IMR-90 (cell line): ENCODE results near the gene GINS3. TPM values are rescaled to one million over a fixed set of nuclear protein-coding genes. Genes with fewer than 3 reads are reported as not detected.

Experiments used
- ATAC-seq: fragments of 200-7000 bp; cut with Tn5 transposase; 2 replicates; pipeline ENCODE4 v1.9.1; 2020; ENCODE audit warnings: low read depth, mild to moderate bottlenecking, moderate library complexity
- BruUV-seq: library from RNA; stranded (reverse); fragments of 400-500 nt; replicated peaks from 2 replicates; lab custom pipeline; 2021; lab: Mats Ljungman, UMichigan
- CTCF ChIA-PET: fragments of 300-600 bp; formaldehyde crosslinking; extraction: SDS; loops from one replicate; lab custom pipeline; 2021; ENCODE audit warnings: antibody characterized with exemption; lab: Yijun Ruan, JAX
- POLR2A ChIA-PET: fragments of 300-600 bp; sonication (Branson Sonifier 250); formaldehyde crosslinking; loops from one replicate; lab custom pipeline; 2022; ENCODE audit warnings: antibody characterized with exemption; ENCODE audit not compliant: unreplicated experiment; lab: Charles Lee
- DNase-seq: peaks from one replicate; pipeline ENCODE4 v3.0.0; 2013
- H2AFZ ChIP-seq: replicated peaks from 2 replicates; pipeline ENCODE3; 2013; ENCODE audit warnings: low read length, mild to moderate bottlenecking; ENCODE audit not compliant: poor library complexity
- H2AK5ac ChIP-seq: 2 replicates; pipeline ENCODE4 v1.6.1; 2013; ENCODE audit warnings: low read depth, low read length, inconsistent platforms
- H2AK9ac ChIP-seq: replicated peaks from 2 replicates; pipeline ENCODE3; 2013; ENCODE audit warnings: mild to moderate bottlenecking, low read depth, low read length, moderate library complexity; ENCODE audit not compliant: poor library complexity
- H2BK120ac ChIP-seq: 2 replicates; pipeline ENCODE4 v1.6.1; 2013; ENCODE audit warnings: low read depth, low read length, inconsistent platforms
- H2BK15ac ChIP-seq: 3 replicates; pipeline ENCODE4 v1.6.1; 2013; ENCODE audit warnings: low read depth, low read length, inconsistent platforms
- H2BK20ac ChIP-seq: 2 replicates; pipeline ENCODE4 v1.6.1; 2013; ENCODE audit warnings: low read depth, mild to moderate bottlenecking, inconsistent platforms, low read length, moderate library complexity
- H2BK5ac ChIP-seq: 2 replicates; pipeline ENCODE4 v1.6.1; 2013; ENCODE audit warnings: mild to moderate bottlenecking, low read depth, low read length, inconsistent platforms; ENCODE audit not compliant: poor library complexity, severe bottlenecking
- H3K14ac ChIP-seq: replicated peaks from 2 replicates; pipeline ENCODE4 v1.6.1; 2013; ENCODE audit warnings: low read depth, low read length, inconsistent platforms
- H3K18ac ChIP-seq: 2 replicates; pipeline ENCODE4 v1.6.1; 2013; ENCODE audit warnings: low read depth, low read length, control low read depth
- H3K23ac ChIP-seq: 2 replicates; pipeline ENCODE4 v1.6.1; 2013; ENCODE audit warnings: low read depth, low read length, inconsistent platforms
- H3K27ac ChIP-seq: 2 replicates; pipeline ENCODE4 v1.5.1; 2013; ENCODE audit warnings: mild to moderate bottlenecking, control low read depth, low read length; ENCODE audit not compliant: insufficient read depth
- H3K27me3 ChIP-seq: 2 replicates; pipeline ENCODE4 v1.6.1; 2013; ENCODE audit warnings: low read length; ENCODE audit not compliant: control insufficient read depth, insufficient read depth
- H3K36me3 ChIP-seq: 2 replicates; pipeline ENCODE4 v1.6.1; 2013; ENCODE audit warnings: low read length, mixed read lengths; ENCODE audit not compliant: control insufficient read depth, insufficient read depth
- H3K4ac ChIP-seq: 2 replicates; pipeline ENCODE4 v1.6.1; 2013; ENCODE audit warnings: low read depth, low read length, inconsistent platforms
- H3K4me1 ChIP-seq: 2 replicates; pipeline ENCODE4 v1.6.1; 2013; ENCODE audit warnings: low read length, mixed read lengths; ENCODE audit not compliant: control insufficient read depth, insufficient read depth
- H3K4me2 ChIP-seq: 2 replicates; pipeline ENCODE4 v1.6.1; 2013; ENCODE audit warnings: low read depth, mild to moderate bottlenecking, control low read depth, low read length, moderate library complexity
- H3K4me3 ChIP-seq: 2 replicates; pipeline ENCODE4 v1.5.1; 2013; ENCODE audit warnings: low read depth, mild to moderate bottlenecking, control low read depth, low read length, moderate library complexity; ENCODE audit not compliant: insufficient read depth
- H3K56ac ChIP-seq: 2 replicates; pipeline ENCODE4 v1.6.1; 2013; ENCODE audit warnings: low read length, inconsistent platforms; ENCODE audit not compliant: insufficient read depth; ENCODE audit errors: extremely low read depth
- H3K79me1 ChIP-seq, 2 experiments: 2 replicates each; pipeline ENCODE4 v1.6.1; 2013; ENCODE audit warnings: low read length in 2 of 2, inconsistent platforms in 1 of 2, low read depth in 1 of 2
- H3K9ac ChIP-seq: 2 replicates; pipeline ENCODE4 v1.6.1; 2013; ENCODE audit warnings: low read depth, low read length, control low read depth
- H3K9me1 ChIP-seq: 2 replicates; pipeline ENCODE4 v1.6.1; 2013; ENCODE audit warnings: low read length, inconsistent platforms; ENCODE audit not compliant: insufficient read depth
- H3K9me3 ChIP-seq: 2 replicates; pipeline ENCODE4 v1.6.1; 2013; ENCODE audit warnings: low read length; ENCODE audit not compliant: control insufficient read depth, insufficient read depth
- H4K20me1 ChIP-seq: 2 replicates; pipeline ENCODE4 v1.6.1; 2013; ENCODE audit warnings: low read length, inconsistent platforms; ENCODE audit not compliant: insufficient read depth
- H4K5ac ChIP-seq: 2 replicates; pipeline ENCODE4 v1.6.1; 2013; ENCODE audit warnings: mild to moderate bottlenecking, low read depth, low read length, control low read depth
- H4K8ac ChIP-seq, 2 experiments: 2 replicates each; pipeline ENCODE4 v1.6.1; 2013; ENCODE audit warnings: low read depth in 2 of 2, low read length in 2 of 2, control low read depth in 1 of 2, inconsistent platforms in 1 of 2
- H4K91ac ChIP-seq: 2 replicates; pipeline ENCODE4 v1.6.1; 2013; ENCODE audit warnings: low read depth, low read length, inconsistent platforms; ENCODE audit not compliant: insufficient read depth
- CEBPB ChIP-seq: IDR thresholded peaks from 2 replicates; pipeline ENCODE4 v1.6.1; 2012; ENCODE audit warnings: low read depth, low read length, improper control_type of control experiment
- CHD1 ChIP-seq: IDR thresholded peaks from 2 replicates; pipeline ENCODE4 v1.6.1; 2012; ENCODE audit warnings: low read depth, low read length, improper control_type of control experiment
- FOS ChIP-seq: fragments of 150-350 bp; IDR thresholded peaks from 2 replicates; pipeline ENCODE4 v1.6.1; 2016; ENCODE audit warnings: low read depth, low read length
- MAFK ChIP-seq: IDR thresholded peaks from 2 replicates; pipeline ENCODE4 v1.6.1; 2012; ENCODE audit warnings: low read depth, low read length, improper control_type of control experiment
- MAZ ChIP-seq: IDR thresholded peaks from 2 replicates; pipeline ENCODE4 v1.6.1; 2012; ENCODE audit warnings: low read depth, mild to moderate bottlenecking, low read length, improper control_type of control experiment, moderate library complexity, borderline replicate concordance
- MXI1 ChIP-seq: IDR thresholded peaks from 2 replicates; pipeline ENCODE4 v1.6.1; 2012; ENCODE audit warnings: low read depth, mild to moderate bottlenecking, low read length, moderate library complexity, borderline replicate concordance
- NFE2L2 ChIP-seq: fragments of 150-350 bp; IDR thresholded peaks from 2 replicates; pipeline ENCODE4 v1.6.1; 2016; ENCODE audit warnings: low read depth, mild to moderate bottlenecking, low read length
- WGBS, 2 experiments: methylation state at CpG; one replicate each; pipeline versions ENCODE4 v1.1.5 to v1.1.7; 2013; ENCODE audit warnings: missing lambda C conversion rate in 2 of 2; ENCODE audit not compliant: insufficient read length in 1 of 2; ENCODE audit errors: extremely low coverage in 2 of 2; 5-methylcytosine and 5-hydroxymethylcytosine counted together
- dilution Hi-C: fragments of 300-500 bp; cut with HindIII; formaldehyde crosslinking; loops from one replicate; pipeline ENCODE4 v1.14.3; 2018; ENCODE audit warnings: low sequenced_read_pairs; ENCODE audit not compliant: unreplicated experiment
- in situ Hi-C: fragments of 300-500 bp; cut with MboI; formaldehyde crosslinking; loops from 3 replicates; pipeline ENCODE4 v1.14.3; 2019; ENCODE audit warnings: low sequenced_read_pairs, inconsistent platforms, mixed read lengths
- intact Hi-C: fragments of 100-400 bp; cut with micrococcal nuclease; formaldehyde crosslinking; loops from 2 replicates; pipeline ENCODE4 v1.10.0; 2022
- polyA plus RNA-seq, 3 experiments: library from polyadenylated mRNA; depleted of rRNA; stranded (reverse); fragments of >200 nt; gene quantifications; 2 replicates each; pipeline ENCODE4 v1.2.3, GENCODE V29; 2012; ENCODE audit warnings: low replicate concordance in 1 of 3
- total RNA-seq: library from RNA; depleted of rRNA; stranded (reverse); fragments of >200 nt; gene quantifications from 2 replicates; pipeline ENCODE4 v1.2.3, GENCODE V29; 2012
- TF ChIP-seq, protein P1 (sequence below): fragments of 150-350 bp; IDR thresholded peaks from 2 replicates; pipeline ENCODE4 v1.6.1; 2017; ENCODE audit warnings: mild to moderate bottlenecking, antibody characterized with exemption, low read length, low read depth
- TF ChIP-seq, protein P2 (sequence below): fragments of 150-350 bp; IDR thresholded peaks from 2 replicates; pipeline ENCODE4 v1.6.1; 2016; ENCODE audit warnings: low read depth, mild to moderate bottlenecking, low read length, moderate library complexity, borderline replicate concordance

The GINS3 gene
- total and polyA plus RNA-seq, 2 of the 4 experiments (the other 2 are of a cell fraction): 5.2 to 5.4 TPM

DNA sequence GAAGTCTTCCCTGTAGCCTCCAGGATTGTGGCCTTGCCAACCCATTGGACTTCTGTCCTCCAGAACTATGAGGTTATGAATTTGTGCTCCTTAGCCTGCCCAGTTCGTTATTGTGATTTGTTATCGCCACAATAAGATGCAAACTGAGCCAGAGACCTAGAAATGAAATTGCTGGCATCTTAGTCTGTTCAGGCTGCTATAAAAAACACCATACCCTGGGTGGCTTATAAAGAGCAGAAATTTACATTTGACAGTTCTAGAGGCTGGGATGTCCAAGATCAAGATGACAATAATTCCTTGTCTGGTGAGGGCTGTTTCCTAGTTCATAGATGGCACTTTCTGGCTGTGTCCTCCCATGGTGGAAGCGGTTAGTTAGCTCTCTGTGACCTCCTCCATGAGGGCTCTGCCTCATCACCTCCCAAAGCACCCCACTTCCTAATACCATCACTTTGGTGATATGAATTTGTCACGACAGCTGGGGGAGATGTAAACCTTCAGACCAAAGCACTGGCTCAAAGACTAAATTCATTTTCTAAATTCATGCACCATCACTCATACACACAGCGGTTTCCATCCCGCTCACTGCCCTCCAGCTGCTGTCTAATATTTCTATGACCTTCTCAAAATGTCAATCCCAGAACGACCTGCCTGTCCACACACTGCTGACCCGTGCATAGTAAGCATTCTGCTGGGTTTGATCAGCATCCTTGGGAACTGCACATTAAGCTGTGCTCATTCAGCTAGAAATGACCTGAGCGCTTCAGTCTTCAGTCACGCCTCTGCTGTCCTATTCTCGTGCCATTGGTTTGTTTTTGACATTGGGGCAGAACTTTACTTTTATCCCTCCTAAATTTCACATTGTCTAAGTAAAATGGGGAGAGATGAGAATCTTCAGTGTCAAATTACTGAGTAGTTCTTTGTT is 36.6 kb downstream of the GINS3 start:
- Histone ChIP-seq H4K8ac (no peak overlapping the region), H3K9me3 (no peaks in the 10 kb centered on the region), H2AFZ (no peak overlapping the region), H3K79me1 (no peaks in the 10 kb centered on the region), H4K91ac (no peak overlapping the region), H2BK5ac (no peak overlapping the region), H3K27ac (no peak overlapping the region), H3K23ac (no peak overlapping the region), H3K27me3 (peaks cover 20% of the 10 kb centered on the region; the same call in 1 of the 2 replicates), H4K20me1 (no peaks in the 10 kb centered on the region), H3K14ac (no peak overlapping the region), H2AK5ac (no peak overlapping the region), H3K9ac (no peak overlapping the region), H2AK9ac (no peak overlapping the region), H3K36me3 (no peaks in the 10 kb centered on the region), H3K4ac (no peak overlapping the region), H3K18ac (no peak overlapping the region), H2BK120ac (no peak overlapping the region), H3K4me1 (no peaks in the 10 kb centered on the region), H2BK20ac (no peak overlapping the region), H3K56ac (no peak overlapping the region), H3K9me1 (no peaks in the 10 kb centered on the region), H3K4me3 (no peak overlapping the region), H3K4me2 (no peak overlapping the region), H2BK15ac (no peak overlapping the region), H4K5ac (no peak overlapping the region)
- no peak for ATAC-seq
- no peak for DNase-seq
- intact Hi-C loops: no loop called here
- WGBS, 2 experiments: 50% methylated on average over 5 of the region's 11 CpGs; no CpG with 5 or more reads in 1 of the 2 experiments
- in situ Hi-C loops: no loop called here
- BruUV-seq: no TSS peak
- TF ChIP-seq MAZ (no peak), CHD1 (no peak), NFE2L2 (no peak), CEBPB (no peak), FOS (no peak), MAFK (no peak), MXI1 (no peak)
- TF ChIP-seq, protein P1, sequence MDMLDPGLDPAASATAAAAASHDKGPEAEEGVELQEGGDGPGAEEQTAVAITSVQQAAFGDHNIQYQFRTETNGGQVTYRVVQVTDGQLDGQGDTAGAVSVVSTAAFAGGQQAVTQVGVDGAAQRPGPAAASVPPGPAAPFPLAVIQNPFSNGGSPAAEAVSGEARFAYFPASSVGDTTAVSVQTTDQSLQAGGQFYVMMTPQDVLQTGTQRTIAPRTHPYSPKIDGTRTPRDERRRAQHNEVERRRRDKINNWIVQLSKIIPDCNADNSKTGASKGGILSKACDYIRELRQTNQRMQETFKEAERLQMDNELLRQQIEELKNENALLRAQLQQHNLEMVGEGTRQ: no peak
- TF ChIP-seq, protein P2, sequence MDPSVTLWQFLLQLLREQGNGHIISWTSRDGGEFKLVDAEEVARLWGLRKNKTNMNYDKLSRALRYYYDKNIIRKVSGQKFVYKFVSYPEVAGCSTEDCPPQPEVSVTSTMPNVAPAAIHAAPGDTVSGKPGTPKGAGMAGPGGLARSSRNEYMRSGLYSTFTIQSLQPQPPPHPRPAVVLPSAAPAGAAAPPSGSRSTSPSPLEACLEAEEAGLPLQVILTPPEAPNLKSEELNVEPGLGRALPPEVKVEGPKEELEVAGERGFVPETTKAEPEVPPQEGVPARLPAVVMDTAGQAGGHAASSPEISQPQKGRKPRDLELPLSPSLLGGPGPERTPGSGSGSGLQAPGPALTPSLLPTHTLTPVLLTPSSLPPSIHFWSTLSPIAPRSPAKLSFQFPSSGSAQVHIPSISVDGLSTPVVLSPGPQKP: no peak
- dilution Hi-C loops: no loop called here
- CTCF ChIA-PET: no interaction called here
- POLR2A ChIA-PET: no interaction called here
